ENCODE data around the gene DMRTC2. TPM values are rescaled to one million over a fixed set of nuclear protein-coding genes. Genes with fewer than 3 reads are reported as not detected.

Gene DMRTC2
- total and polyA plus RNA-seq, 7 donors = not detected

- H3K27ac ChIP-seq = no peak within 1 kb of the TSS
- no peaks in the 10 kb centered on the region for H3K27me3 ChIP-seq (ENCODE audit: insufficient read depth in 3 of 3, low read length in 2 of 3)
- ATAC-seq (no peak), DNase-seq (peak in 1 of 2 donors; percentile 23)
- intact Hi-C loops (cut with DNase I) = loop anchor here in 1 of 2 donors (5.0 kb wide), 1 partner anchor 55 kb away; no protein-coding TSS in a partner anchor
- TF ChIP-seq, protein P1, sequence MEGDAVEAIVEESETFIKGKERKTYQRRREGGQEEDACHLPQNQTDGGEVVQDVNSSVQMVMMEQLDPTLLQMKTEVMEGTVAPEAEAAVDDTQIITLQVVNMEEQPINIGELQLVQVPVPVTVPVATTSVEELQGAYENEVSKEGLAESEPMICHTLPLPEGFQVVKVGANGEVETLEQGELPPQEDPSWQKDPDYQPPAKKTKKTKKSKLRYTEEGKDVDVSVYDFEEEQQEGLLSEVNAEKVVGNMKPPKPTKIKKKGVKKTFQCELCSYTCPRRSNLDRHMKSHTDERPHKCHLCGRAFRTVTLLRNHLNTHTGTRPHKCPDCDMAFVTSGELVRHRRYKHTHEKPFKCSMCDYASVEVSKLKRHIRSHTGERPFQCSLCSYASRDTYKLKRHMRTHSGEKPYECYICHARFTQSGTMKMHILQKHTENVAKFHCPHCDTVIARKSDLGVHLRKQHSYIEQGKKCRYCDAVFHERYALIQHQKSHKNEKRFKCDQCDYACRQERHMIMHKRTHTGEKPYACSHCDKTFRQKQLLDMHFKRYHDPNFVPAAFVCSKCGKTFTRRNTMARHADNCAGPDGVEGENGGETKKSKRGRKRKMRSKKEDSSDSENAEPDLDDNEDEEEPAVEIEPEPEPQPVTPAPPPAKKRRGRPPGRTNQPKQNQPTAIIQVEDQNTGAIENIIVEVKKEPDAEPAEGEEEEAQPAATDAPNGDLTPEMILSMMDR (IDR thresholded peaks at IDR 0.05) = no peak
- no peaks in the 10 kb centered on the region for H3K9me3 ChIP-seq
- H3K36me3 ChIP-seq (ENCODE audit: insufficient read depth in 1 of 2, low read depth in 1 of 2) = no peaks in the 10 kb centered on the region
- H3K4me3 ChIP-seq = no peak within 1 kb of the TSS
- no peaks in the 10 kb centered on the region for H3K4me1 ChIP-seq
- WGBS, 3 donors = 50 to 61% (median 59%) methylated on average over 9 of the region's 9 CpGs
Observed at GRCh38 chr19:41876847-41877832, 32.3 kb downstream of the DMRTC2 start, which contains the start of gene CD79A. CD79A (plus strand) TSS chr19:41877279; CDS start chr19:41877305, 26 bp downstream.

- ATAC-seq = no peak
- 66 to 71% (median 69%) methylated on average over 16 to 17 of the region's 17 CpGs for WGBS, 3 donors
- no peak for DNase-seq
- H3K36me3 ChIP-seq (ENCODE audit: insufficient read depth in 1 of 2, low read depth in 1 of 2) = no peaks in the 10 kb centered on the region
- H3K27me3 ChIP-seq (ENCODE audit: insufficient read depth in 3 of 3, low read length in 2 of 3) = peaks cover 0 to 2% (median 0%) of the 10 kb centered on the region in 3 donors
- TF ChIP-seq, protein P1 (IDR thresholded peaks at IDR 0.05) = no peak
- H3K9me3 ChIP-seq = no peaks in the 10 kb centered on the region
- no peaks in the 10 kb centered on the region for H3K4me1 ChIP-seq
- H3K27ac ChIP-seq = no peak overlapping the region
- intact Hi-C loops (cut with DNase I) = loop anchor here in 1 of 2 donors (5.0 kb wide), 1 partner anchor 54 kb away; no protein-coding TSS in a partner anchor
- H3K4me3 ChIP-seq = no peak overlapping the region
Observed at GRCh38 chr19:41877916-41878905, 33.4 kb downstream of the DMRTC2 start.

- DNase-seq (no peak), ATAC-seq (no peak)
- intact Hi-C loops (cut with DNase I) = loop anchor here in 1 of 2 donors (5.0 kb wide), 1 partner anchor 53 kb away; no protein-coding TSS in a partner anchor
- no peak overlapping the region for H3K4me3 ChIP-seq
- no peak overlapping the region for H3K27ac ChIP-seq
- WGBS, 3 donors = 79 to 83% (median 80%) methylated on average over 21 of the region's 21 CpGs
- TF ChIP-seq, protein P1 (IDR thresholded peaks at IDR 0.05) = no peak
- H3K36me3 ChIP-seq (ENCODE audit: insufficient read depth in 1 of 2, low read depth in 1 of 2) = no peaks in the 10 kb centered on the region
- no peaks in the 10 kb centered on the region for H3K4me1 ChIP-seq
- peaks cover 0 to 8% (median 0%) of the 10 kb centered on the region in 3 donors for H3K27me3 ChIP-seq (ENCODE audit: insufficient read depth in 3 of 3, low read length in 2 of 3)
- H3K9me3 ChIP-seq = no peaks in the 10 kb centered on the region
Observed at GRCh38 chr19:41879080-41879479, 34.2 kb downstream of the DMRTC2 start.

DNA sequence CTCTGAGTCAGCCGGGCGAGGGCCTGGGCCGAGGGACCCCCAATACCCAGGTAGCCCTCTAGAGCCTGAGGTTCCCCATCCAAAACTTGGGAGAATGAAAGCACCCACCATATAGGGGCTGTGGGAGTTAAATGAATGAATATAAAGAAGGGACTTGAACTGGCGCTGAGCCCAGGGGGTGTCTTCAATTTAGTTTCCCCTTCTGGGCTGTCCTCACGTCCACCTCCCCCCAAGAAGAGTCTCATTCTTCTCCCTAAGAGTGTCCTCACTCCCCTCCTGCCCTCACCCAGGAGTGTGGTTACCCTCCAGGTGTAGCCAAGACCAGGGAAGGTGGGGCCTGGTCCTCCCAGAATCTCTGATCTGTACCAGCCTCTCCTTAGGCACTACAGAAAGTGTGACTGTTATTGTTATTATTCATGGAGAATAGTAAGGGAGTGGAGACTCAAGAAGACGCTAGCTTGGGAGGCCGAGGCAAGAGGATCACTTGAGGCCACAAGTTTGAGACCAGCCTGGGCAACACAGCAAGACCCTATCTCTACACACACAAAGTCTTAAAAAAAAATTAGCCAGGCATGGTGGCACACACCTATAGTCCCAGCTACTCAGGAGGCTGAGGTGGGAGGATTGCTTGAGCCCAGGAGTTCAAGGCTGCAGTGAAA, 35.0 kb downstream of the DMRTC2 start:
- H3K4me3 ChIP-seq = no peak overlapping the region
- peaks cover 0 to 8% (median 0%) of the 10 kb centered on the region in 3 donors for H3K27me3 ChIP-seq (ENCODE audit: insufficient read depth in 3 of 3, low read length in 2 of 3)
- TF ChIP-seq, protein P1 (IDR thresholded peaks at IDR 0.05) = no peak
- ATAC-seq (no peak), DNase-seq (no peak)
- intact Hi-C loops (cut with DNase I) = loop anchor here in 1 of 2 donors (5.0 kb wide), 2 partner anchors 53 to 78 kb away; partner anchors contain the start of gene RABAC1
- H3K36me3 ChIP-seq (ENCODE audit: insufficient read depth in 1 of 2, low read depth in 1 of 2) = no peaks in the 10 kb centered on the region
- no peak overlapping the region for H3K27ac ChIP-seq
- peaks cover 3% of the 10 kb centered on the region for H3K4me1 ChIP-seq
- no peaks in the 10 kb centered on the region for H3K9me3 ChIP-seq
- 74 to 87% (median 86%) methylated on average over 7 of the region's 7 CpGs for WGBS, 3 donors
